ENCODE data around the gene SHF. TPM values are rescaled to one million over a fixed set of nuclear protein-coding genes. Genes with fewer than 3 reads are reported as not detected.
"Not testable (repeated sequence)": the region's sequence is repeated elsewhere in the genome, so short reads cannot be mapped to it uniquely, and the experiment has no call there.

The SHF gene
- total RNA-seq, 1 donor from 2014 or later: 4.2 TPM

- no peak for DNase-seq (ENCODE audit: low spot score)
- intact Hi-C loops (cut with DNase I): no loop called here
Observed at GRCh38 chr15:45155739-45156138, 32.0 kb downstream of the SHF start.

GRCh38 chr15:45151998-45152828 is 35.6 kb downstream of the SHF start:
- intact Hi-C loops (cut with DNase I): no loop called here
- no peak for DNase-seq (ENCODE audit: low spot score)

- intact Hi-C loops (cut with DNase I): no loop called here
- DNase-seq (ENCODE audit: low spot score): no peak
Observed at GRCh38 chr15:45150997-45151396, 36.8 kb downstream of the SHF start.

- DNase-seq (ENCODE audit: low spot score): no peak
- intact Hi-C loops (cut with DNase I): no loop called here
Observed at GRCh38 chr15:45150481-45150880, 37.3 kb downstream of the SHF start.

- intact Hi-C loops (cut with DNase I): no loop called here
Observed at GRCh38 chr15:45149060-45149459, 38.7 kb downstream of the SHF start.

GRCh38 chr15:45148076-45149059 is 39.4 kb downstream of the SHF start:
- intact Hi-C loops (cut with DNase I): no loop called here

More at GRCh38 chr15:45149060-45149459, 38.7 kb downstream of the SHF start:
- DNase-seq (ENCODE audit: low spot score): no peak

GRCh38 chr15:45147606-45148005 is 40.2 kb downstream of the SHF start:
- intact Hi-C loops (cut with DNase I): no loop called here
- no peak for DNase-seq (ENCODE audit: low spot score)

More at GRCh38 chr15:45148076-45149059, 39.4 kb downstream of the SHF start:
- no peak for DNase-seq (ENCODE audit: low spot score)

- intact Hi-C loops (cut with DNase I): no loop called here
- no peak for DNase-seq (ENCODE audit: low spot score)
Observed at GRCh38 chr15:45146405-45146804, 41.4 kb downstream of the SHF start.

- intact Hi-C loops (cut with DNase I): no loop called here
- no peak for DNase-seq (ENCODE audit: low spot score)
Observed at GRCh38 chr15:45144775-45145174, 43.0 kb downstream of the SHF start.

GRCh38 chr15:45143946-45144345 is 43.8 kb downstream of the SHF start:
- DNase-seq (ENCODE audit: low spot score): no peak
- intact Hi-C loops (cut with DNase I): no loop called here

- intact Hi-C loops (cut with DNase I): no loop called here
- DNase-seq (ENCODE audit: low spot score): no peak
Observed at GRCh38 chr15:45143056-45143455, 44.7 kb downstream of the SHF start.

- DNase-seq (ENCODE audit: low spot score): no peak
- intact Hi-C loops (cut with DNase I): no loop called here
Observed at GRCh38 chr15:45141386-45141785, 46.4 kb downstream of the SHF start.

GRCh38 chr15:45140557-45141250 is 47.1 kb downstream of the SHF start:
- DNase-seq (ENCODE audit: low spot score): no peak
- intact Hi-C loops (cut with DNase I): no loop called here

GRCh38 chr15:45139770-45140169 is 48.0 kb downstream of the SHF start:
- intact Hi-C loops (cut with DNase I): no loop called here
- DNase-seq (ENCODE audit: low spot score): no peak

GRCh38 chr15:45138814-45139765 is 48.7 kb downstream of the SHF start:
- intact Hi-C loops (cut with DNase I): no loop called here
- no peak for DNase-seq (ENCODE audit: low spot score)

GRCh38 chr15:45137703-45138102 is 50.1 kb downstream of the SHF start:
- intact Hi-C loops (cut with DNase I): no loop called here
- no peak for DNase-seq (ENCODE audit: low spot score)

GRCh38 chr15:45136378-45136764 is 51.4 kb downstream of the SHF start:
- intact Hi-C loops (cut with DNase I): no loop called here
- no peak for DNase-seq (ENCODE audit: low spot score)

GRCh38 chr15:45135705-45136377 is 51.9 kb downstream of the SHF start:
- DNase-seq (ENCODE audit: low spot score); intact Hi-C loops (cut with DNase I): not testable (repeated sequence)

Data from cardiac septum (tissue), 1 donor.